Nephron progenitor cell (in vitro differentiated cells): ENCODE results near the gene DLL4.

Source experiments
- DNase-seq: peaks from one replicate; pipeline ENCODE4 v3.0.0; 2021
- H3K27ac Mint-ChIP-seq: 2 replicates; pipeline ENCODE4 v1.8.0; 2021; ENCODE audit warnings: mild to moderate bottlenecking, moderate library complexity, mixed read lengths
- H3K27me3 Mint-ChIP-seq: 2 replicates; pipeline ENCODE4 v1.8.0; 2021; ENCODE audit warnings: mild to moderate bottlenecking, low read depth, mixed read lengths; ENCODE audit not compliant: poor library complexity
- H3K36me3 Mint-ChIP-seq: 2 replicates; pipeline ENCODE4 v1.8.0; 2021; ENCODE audit warnings: low read depth, mixed read lengths
- H3K4me1 Mint-ChIP-seq: 2 replicates; pipeline ENCODE4 v1.8.0; 2021; ENCODE audit warnings: mixed read lengths
- H3K4me3 Mint-ChIP-seq: 2 replicates; pipeline ENCODE4 v1.8.0; 2021; ENCODE audit warnings: mild to moderate bottlenecking, moderate library complexity, mixed read lengths
- H3K9me3 Mint-ChIP-seq: 2 replicates; pipeline ENCODE4 v1.8.0; 2021; ENCODE audit warnings: mild to moderate bottlenecking, moderate library complexity, mixed read lengths
- CTCF ChIP-seq: fragments of 200-600 bp; sonication (generic); IDR thresholded peaks from 2 replicates; pipeline ENCODE4 v1.5.0; 2021; ENCODE audit warnings: antibody characterized with exemption

DLL4 gene

GRCh38 chr15:40955141-40955903 is 26.2 kb downstream of the DLL4 start:
- peaks cover 55% of the 10 kb centered on the region for H3K4me1 Mint-ChIP-seq

GRCh38 chr15:40955930-40956540 is 26.9 kb downstream of the DLL4 start:
- Mint-ChIP-seq H3K27ac (no peak overlapping the region), H3K4me1 (peaks cover 59% of the 10 kb centered on the region), H3K9me3 (no peaks in the 10 kb centered on the region), H3K27me3 (peaks cover 33% of the 10 kb centered on the region), H3K36me3 (no peaks in the 10 kb centered on the region), H3K4me3 (peak overlapping the region; percentile 12)
- no peak for DNase-seq
- no peak for TF ChIP-seq CTCF

More at GRCh38 chr15:40955141-40955903, 26.2 kb downstream of the DLL4 start:
- no peaks in the 10 kb centered on the region for H3K36me3 Mint-ChIP-seq
- H3K9me3 Mint-ChIP-seq: no peaks in the 10 kb centered on the region
- no peak for TF ChIP-seq CTCF
- DNase-seq: no peak
- H3K27ac Mint-ChIP-seq: no peak overlapping the region
- peak overlapping the region; percentile 87 for H3K4me3 Mint-ChIP-seq
- peaks cover 33% of the 10 kb centered on the region for H3K27me3 Mint-ChIP-seq

GRCh38 chr15:40956541-40956982 is 27.4 kb downstream of the DLL4 start:
- Mint-ChIP-seq H3K36me3 (no peaks in the 10 kb centered on the region), H3K27ac (no peak overlapping the region), H3K27me3 (peaks cover 31% of the 10 kb centered on the region), H3K4me1 (peaks cover 58% of the 10 kb centered on the region), H3K4me3 (peak overlapping the region; percentile 12), H3K9me3 (no peaks in the 10 kb centered on the region)
- no peak for TF ChIP-seq CTCF
- DNase-seq: no peak

- peaks cover 54% of the 10 kb centered on the region for H3K4me1 Mint-ChIP-seq
- no peak overlapping the region for H3K4me3 Mint-ChIP-seq
- no peak overlapping the region for H3K27ac Mint-ChIP-seq
- TF ChIP-seq CTCF: no peak
- DNase-seq: no peak
- no peaks in the 10 kb centered on the region for H3K36me3 Mint-ChIP-seq
- peaks cover 25% of the 10 kb centered on the region for H3K27me3 Mint-ChIP-seq
- peaks cover 1% of the 10 kb centered on the region for H3K9me3 Mint-ChIP-seq
Observed at GRCh38 chr15:40957041-40957555, 28.0 kb downstream of the DLL4 start.

- no peak for TF ChIP-seq CTCF
- Mint-ChIP-seq H3K4me3 (no peak overlapping the region), H3K36me3 (no peaks in the 10 kb centered on the region), H3K9me3 (peaks cover 6% of the 10 kb centered on the region), H3K4me1 (peaks cover 54% of the 10 kb centered on the region), H3K27me3 (peaks cover 20% of the 10 kb centered on the region), H3K27ac (no peak overlapping the region)
- DNase-seq: no peak
Observed at GRCh38 chr15:40957581-40958051, 28.5 kb downstream of the DLL4 start.
